ENCODE data around the gene AICDA. TPM values are rescaled to one million over a fixed set of nuclear protein-coding genes. Genes with fewer than 3 reads are reported as not detected.
A peak's percentile ranks its signal among the peaks of the same experiment; 100 is the strongest.

AICDA gene
- not detected for polyA plus RNA-seq (2013, experiment 1 of 2)
- not detected for polyA plus RNA-seq (2013, experiment 2 of 2)

DNA sequence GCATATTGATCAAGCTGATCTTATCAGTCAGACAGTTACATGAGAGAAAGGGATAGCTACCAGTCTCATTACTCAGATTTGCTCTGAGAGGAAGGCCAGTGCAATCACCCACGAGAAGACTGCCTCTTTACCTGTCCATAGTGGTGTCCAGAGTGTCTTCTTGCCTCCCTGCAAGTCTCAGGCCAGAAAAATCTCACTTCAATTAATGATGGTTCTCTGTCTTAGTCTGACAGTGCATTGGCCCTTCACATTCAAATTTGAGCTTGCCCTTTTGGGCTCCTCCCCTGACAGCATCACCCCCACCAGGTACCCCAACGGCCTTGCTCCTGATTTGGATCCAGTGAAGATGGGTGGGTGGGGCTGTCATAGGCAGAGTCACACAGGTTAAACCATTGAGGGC lies at the start of gene AICDA:
Gene AICDA (minus strand): TSS at position 231 of the 400 bp plus-strand sequence. CDS start 92 bp downstream, at position 139.
- H3K36me3 ChIP-seq (ENCODE audit: control insufficient read depth, insufficient read depth, low read length) = no peaks in the 10 kb centered on the region
- H3K4me1 ChIP-seq (ENCODE audit: control insufficient read depth, insufficient read depth, low read length, poor library complexity, severe bottlenecking) = no peaks in the 10 kb centered on the region
- H3K27ac ChIP-seq (ENCODE audit: low read depth, low read length, severe bottlenecking) = no peak within 1 kb of the TSS
- WGBS, 2 experiments (ENCODE audit: insufficient coverage in 2 of 2) = 60 to 67% methylated on average over 1 of the region's 2 CpGs
- no peak within 1 kb of the TSS for H3K4me3 ChIP-seq (ENCODE audit: extremely low read depth, insufficient read depth, low read length, poor library complexity, severe bottlenecking)
- no peaks in the 10 kb centered on the region for H3K9me3 ChIP-seq (ENCODE audit: control insufficient read depth, low read length)

GRCh38 chr12:8661751-8662150 lies 49.1 kb upstream of the AICDA start:
- H3K4me3 ChIP-seq (ENCODE audit: extremely low read depth, insufficient read depth, low read length, poor library complexity, severe bottlenecking) = peak overlapping the region; percentile 14
- H3K4me1 ChIP-seq (ENCODE audit: control insufficient read depth, insufficient read depth, low read length, poor library complexity, severe bottlenecking) = peaks cover 14% of the 10 kb centered on the region
- no peak overlapping the region for H3K27ac ChIP-seq (ENCODE audit: low read depth, low read length, severe bottlenecking)
- H3K36me3 ChIP-seq (ENCODE audit: control insufficient read depth, insufficient read depth, low read length) = no peaks in the 10 kb centered on the region
- 94 to 100% methylated on average over 1 to 2 of the region's 3 CpGs for WGBS, 2 experiments (ENCODE audit: insufficient coverage in 2 of 2)
- H3K9me3 ChIP-seq (ENCODE audit: control insufficient read depth, low read length) = no peaks in the 10 kb centered on the region

- Histone ChIP-seq H3K36me3 (ENCODE audit: control insufficient read depth, insufficient read depth, low read length) (no peaks in the 10 kb centered on the region), H3K27ac (ENCODE audit: low read depth, low read length, severe bottlenecking) (no peak overlapping the region), H3K4me1 (ENCODE audit: control insufficient read depth, insufficient read depth, low read length, poor library complexity, severe bottlenecking) (peaks cover 14% of the 10 kb centered on the region), H3K9me3 (ENCODE audit: control insufficient read depth, low read length) (no peaks in the 10 kb centered on the region), H3K4me3 (ENCODE audit: extremely low read depth, insufficient read depth, low read length, poor library complexity, severe bottlenecking) (no peak overlapping the region)
- WGBS, 2 experiments (ENCODE audit: insufficient coverage in 2 of 2) = 57 to 92% methylated on average over 1 to 3 of the region's 3 CpGs
Measured at GRCh38 chr12:8661016-8661415, 48.4 kb upstream of the AICDA start.

DNA sequence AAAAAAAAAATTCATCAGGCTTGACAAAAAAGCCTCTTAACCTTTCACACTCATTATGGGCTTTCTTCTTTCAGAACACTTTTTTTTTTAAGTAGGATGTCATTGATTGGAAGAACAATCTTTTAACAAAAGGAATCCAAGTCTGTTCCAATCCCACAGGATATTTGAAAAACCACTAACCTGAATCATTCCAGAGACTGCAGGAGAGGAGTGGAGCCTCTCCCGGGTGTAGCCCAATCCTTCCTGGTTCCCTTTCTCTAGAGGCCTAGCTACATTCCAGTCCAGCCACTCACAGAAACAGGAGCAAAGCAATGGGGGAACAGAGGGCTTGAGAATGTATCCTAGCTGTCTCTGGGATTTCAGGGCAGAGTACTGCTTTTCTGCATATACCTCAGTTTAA lies 45.7 kb upstream of the AICDA start:
- H3K4me3 ChIP-seq (ENCODE audit: extremely low read depth, insufficient read depth, low read length, poor library complexity, severe bottlenecking) = no peak overlapping the region
- H3K9me3 ChIP-seq (ENCODE audit: control insufficient read depth, low read length) = no peaks in the 10 kb centered on the region
- no peaks in the 10 kb centered on the region for H3K36me3 ChIP-seq (ENCODE audit: control insufficient read depth, insufficient read depth, low read length)
- 43% methylated on average over 1 of the region's 1 CpG; no CpG with 5 or more reads in 1 of the 2 experiments for WGBS, 2 experiments (ENCODE audit: insufficient coverage in 2 of 2)
- peaks cover 10% of the 10 kb centered on the region for H3K4me1 ChIP-seq (ENCODE audit: control insufficient read depth, insufficient read depth, low read length, poor library complexity, severe bottlenecking)
- peak overlapping the region; percentile 46 for H3K27ac ChIP-seq (ENCODE audit: low read depth, low read length, severe bottlenecking)

DNA sequence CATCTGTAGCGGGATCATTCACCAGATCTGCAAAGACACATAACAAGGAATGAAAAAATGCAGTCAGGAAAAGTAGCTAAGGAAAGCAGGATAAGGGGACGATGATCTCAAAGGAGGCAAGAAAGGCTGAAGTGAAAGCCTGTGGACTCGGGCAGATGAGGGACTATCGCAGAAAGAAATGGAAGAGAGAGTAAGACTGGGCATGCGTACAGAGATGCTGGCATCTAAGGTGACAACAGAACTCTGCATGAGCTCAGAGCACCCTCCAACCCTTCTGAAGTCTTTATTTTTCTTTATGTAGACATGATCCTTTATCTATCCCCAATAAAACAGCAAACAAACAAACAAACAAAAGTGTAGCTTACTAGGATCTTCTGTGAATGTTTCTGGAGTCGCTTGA lies 42.8 kb upstream of the AICDA start:
- no peaks in the 10 kb centered on the region for H3K9me3 ChIP-seq (ENCODE audit: control insufficient read depth, low read length)
- no peaks in the 10 kb centered on the region for H3K36me3 ChIP-seq (ENCODE audit: control insufficient read depth, insufficient read depth, low read length)
- no peaks in the 10 kb centered on the region for H3K4me1 ChIP-seq (ENCODE audit: control insufficient read depth, insufficient read depth, low read length, poor library complexity, severe bottlenecking)
- WGBS, 2 experiments (ENCODE audit: insufficient coverage in 2 of 2) = 85 to 90% methylated on average over 4 of the region's 6 CpGs
- no peak overlapping the region for H3K4me3 ChIP-seq (ENCODE audit: extremely low read depth, insufficient read depth, low read length, poor library complexity, severe bottlenecking)
- H3K27ac ChIP-seq (ENCODE audit: low read depth, low read length, severe bottlenecking) = no peak overlapping the region

DNA sequence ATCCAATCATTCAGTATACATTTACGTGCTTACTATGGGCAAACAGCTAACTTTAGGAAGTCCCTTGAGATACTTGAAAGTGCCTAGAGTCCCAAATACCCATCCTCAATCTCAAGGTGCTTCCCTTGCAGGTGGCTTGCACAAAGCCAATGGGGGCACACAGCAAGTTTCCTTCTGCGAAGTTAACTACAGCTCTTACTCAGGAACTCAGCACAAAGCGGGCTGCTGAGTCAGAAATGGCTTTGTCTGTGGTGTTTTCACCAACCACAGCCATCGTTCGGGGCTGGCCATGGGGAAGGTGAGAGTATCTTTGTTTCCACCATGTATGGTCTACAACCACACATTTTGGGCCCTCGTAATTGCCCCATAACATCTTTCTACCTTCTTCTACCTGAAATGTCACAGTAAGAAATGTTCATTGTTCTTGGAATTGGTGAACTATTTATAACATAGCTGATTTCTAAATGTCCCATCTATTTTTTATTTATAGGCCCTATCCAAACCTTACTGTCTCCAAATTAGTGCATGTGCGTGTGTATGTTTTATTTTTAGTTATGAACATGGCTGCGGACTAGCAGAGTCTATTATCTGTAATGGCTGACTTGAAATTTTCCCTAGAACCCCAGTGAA lies 36.0 kb upstream of the AICDA start:
- no peaks in the 10 kb centered on the region for H3K4me1 ChIP-seq (ENCODE audit: control insufficient read depth, insufficient read depth, low read length, poor library complexity, severe bottlenecking)
- H3K36me3 ChIP-seq (ENCODE audit: control insufficient read depth, insufficient read depth, low read length) = peaks cover 2% of the 10 kb centered on the region
- no peak overlapping the region for H3K4me3 ChIP-seq (ENCODE audit: extremely low read depth, insufficient read depth, low read length, poor library complexity, severe bottlenecking)
- H3K27ac ChIP-seq (ENCODE audit: low read depth, low read length, severe bottlenecking) = no peak overlapping the region
- whole genome bisulfite sequencing, 2 experiments (ENCODE audit: insufficient coverage in 2 of 2) = 94 to 100% methylated on average over 2 to 3 of the region's 8 CpGs
- no peaks in the 10 kb centered on the region for H3K9me3 ChIP-seq (ENCODE audit: control insufficient read depth, low read length)

GRCh38 chr12:8647968-8648367 lies 35.3 kb upstream of the AICDA start:
- Histone ChIP-seq H3K9me3 (ENCODE audit: control insufficient read depth, low read length) (no peaks in the 10 kb centered on the region), H3K4me3 (ENCODE audit: extremely low read depth, insufficient read depth, low read length, poor library complexity, severe bottlenecking) (no peak overlapping the region), H3K4me1 (ENCODE audit: control insufficient read depth, insufficient read depth, low read length, poor library complexity, severe bottlenecking) (no peaks in the 10 kb centered on the region), H3K36me3 (ENCODE audit: control insufficient read depth, insufficient read depth, low read length) (peaks cover 2% of the 10 kb centered on the region), H3K27ac (ENCODE audit: low read depth, low read length, severe bottlenecking) (no peak overlapping the region)
- 71 to 85% methylated on average over 3 to 4 of the region's 5 CpGs for WGBS, 2 experiments (ENCODE audit: insufficient coverage in 2 of 2)

DNA sequence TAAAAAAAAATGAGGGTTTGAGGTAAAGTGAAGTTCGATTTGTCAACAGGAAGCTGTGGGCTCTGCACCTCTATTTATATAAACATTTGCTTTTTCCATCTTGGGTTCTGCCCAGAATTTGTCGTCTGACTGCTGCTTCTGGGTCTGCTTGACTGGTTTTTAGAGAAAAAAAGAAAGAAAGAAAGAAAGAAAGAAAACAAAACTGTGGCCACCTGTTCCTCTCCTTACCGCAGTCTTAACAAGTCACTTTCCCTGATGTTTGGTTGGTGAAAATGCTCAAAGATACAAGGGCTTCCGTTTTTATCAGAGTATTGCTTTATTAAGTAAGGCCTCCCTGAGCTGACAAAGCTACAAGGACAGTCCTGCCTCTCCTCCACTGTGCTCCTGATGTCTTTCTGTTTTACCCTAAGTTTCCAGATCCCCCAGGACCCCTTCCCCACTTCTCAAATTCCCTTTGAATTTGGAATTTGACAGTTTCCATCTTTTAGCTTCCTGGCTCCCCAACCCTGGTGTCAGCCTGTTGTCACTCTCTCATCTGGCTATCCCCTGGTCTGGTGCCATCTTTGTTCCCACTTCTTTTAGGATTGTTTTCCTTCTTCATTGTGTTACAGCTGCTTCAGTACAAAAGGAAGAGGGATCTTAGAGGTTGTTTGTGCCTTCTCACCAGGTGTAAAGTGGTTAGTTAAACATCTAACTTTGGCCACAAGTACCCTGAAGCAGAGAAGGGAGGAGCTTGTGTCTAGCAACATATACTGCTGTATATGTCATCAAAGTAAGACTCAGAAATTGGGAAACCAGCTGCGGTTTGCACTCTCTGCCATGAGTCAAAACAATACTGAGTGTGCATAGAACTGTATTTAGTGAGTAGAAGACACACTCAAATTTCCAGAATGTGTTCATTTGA lies 31.9 kb upstream of the AICDA start:
- Histone ChIP-seq H3K9me3 (ENCODE audit: control insufficient read depth, low read length) (no peaks in the 10 kb centered on the region), H3K36me3 (ENCODE audit: control insufficient read depth, insufficient read depth, low read length) (no peaks in the 10 kb centered on the region), H3K4me3 (ENCODE audit: extremely low read depth, insufficient read depth, low read length, poor library complexity, severe bottlenecking) (no peak overlapping the region), H3K4me1 (ENCODE audit: control insufficient read depth, insufficient read depth, low read length, poor library complexity, severe bottlenecking) (peaks cover 2% of the 10 kb centered on the region), H3K27ac (ENCODE audit: low read depth, low read length, severe bottlenecking) (no peak overlapping the region)
- 73% methylated on average over 3 of the region's 5 CpGs; no CpG with 5 or more reads in 1 of the 2 experiments for WGBS, 2 experiments (ENCODE audit: insufficient coverage in 2 of 2)

DNA sequence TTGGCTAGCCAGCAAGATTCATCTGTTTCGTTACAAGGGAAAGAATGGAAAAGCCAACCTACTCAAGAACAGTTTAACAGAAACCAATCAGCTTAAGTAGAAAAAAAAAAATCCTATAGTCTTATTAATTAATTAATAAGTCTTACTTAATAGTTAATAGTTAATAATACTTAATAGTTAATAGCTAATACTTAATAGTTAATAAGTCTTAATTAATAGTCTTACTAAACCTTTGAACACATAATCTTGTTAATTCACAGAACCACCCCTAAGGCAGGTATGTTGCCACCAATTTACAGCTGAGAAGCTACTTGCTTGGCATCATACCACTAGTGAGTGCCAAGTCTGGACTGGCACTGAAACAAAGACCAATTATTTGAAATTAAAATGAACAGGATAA lies 30.1 kb upstream of the AICDA start:
- WGBS, 2 experiments (ENCODE audit: insufficient coverage in 2 of 2) = no CpG with 5 or more reads among the region's 1 CpG

DNA sequence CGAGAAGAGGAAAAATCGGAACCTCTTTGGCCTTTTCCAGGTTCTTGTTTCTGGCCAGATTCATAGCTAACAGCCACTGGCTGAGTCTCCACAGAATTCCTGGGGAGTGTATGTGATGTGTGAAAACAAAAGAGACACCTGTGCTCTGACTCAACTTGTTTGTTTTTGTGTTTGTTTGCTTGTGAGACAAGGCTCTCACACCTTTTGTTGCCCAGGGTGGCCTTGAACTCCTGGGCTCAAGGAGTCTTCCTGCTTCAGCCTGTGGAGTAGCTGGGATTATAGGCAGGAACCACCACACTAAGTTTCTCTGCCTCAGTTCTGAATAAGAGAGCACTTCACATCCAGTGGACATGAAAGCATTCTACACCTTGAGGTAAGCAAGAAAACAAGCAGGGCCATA lies 27.3 kb upstream of the AICDA start:
- Histone ChIP-seq H3K27ac (ENCODE audit: low read depth, low read length, severe bottlenecking) (no peak overlapping the region), H3K4me1 (ENCODE audit: control insufficient read depth, insufficient read depth, low read length, poor library complexity, severe bottlenecking) (peaks cover 18% of the 10 kb centered on the region), H3K9me3 (ENCODE audit: control insufficient read depth, low read length) (no peaks in the 10 kb centered on the region), H3K4me3 (ENCODE audit: extremely low read depth, insufficient read depth, low read length, poor library complexity, severe bottlenecking) (no peak overlapping the region), H3K36me3 (ENCODE audit: control insufficient read depth, insufficient read depth, low read length) (no peaks in the 10 kb centered on the region)
- 81 to 94% methylated on average over 2 of the region's 2 CpGs for WGBS, 2 experiments (ENCODE audit: insufficient coverage in 2 of 2)

More for the DNA sequence above, 30.1 kb upstream of the AICDA start:
- H3K27ac ChIP-seq (ENCODE audit: low read depth, low read length, severe bottlenecking) = no peak overlapping the region
- no peaks in the 10 kb centered on the region for H3K36me3 ChIP-seq (ENCODE audit: control insufficient read depth, insufficient read depth, low read length)
- H3K9me3 ChIP-seq (ENCODE audit: control insufficient read depth, low read length) = no peaks in the 10 kb centered on the region
- no peak overlapping the region for H3K4me3 ChIP-seq (ENCODE audit: extremely low read depth, insufficient read depth, low read length, poor library complexity, severe bottlenecking)
- H3K4me1 ChIP-seq (ENCODE audit: control insufficient read depth, insufficient read depth, low read length, poor library complexity, severe bottlenecking) = peaks cover 5% of the 10 kb centered on the region
